ENCODE results near the gene CES3.

- TF ChIP-seq POLR2A (IDR thresholded peaks at IDR 0.05; ENCODE audit: low read depth, low read length), result no peak
- TF ChIP-seq POLR2AphosphoS5 (IDR thresholded peaks at IDR 0.05; ENCODE audit: low read depth, low read length), result no peak
Observed at GRCh38 chr16:67014634-67015312, 53.7 kb downstream of the CES3 start.
